Measurements from ENCODE around the gene MGST2.

- TF ChIP-seq CTCF (IDR thresholded peaks at IDR 0.05; ENCODE audit: poor library complexity) (no peak), EZH2phosphoT487 (IDR thresholded peaks at IDR 0.05; ENCODE audit: low read depth, severe bottlenecking, unreplicated experiment) (no peak), EZH2 (IDR thresholded peaks at IDR 0.05; ENCODE audit: borderline replicate concordance) (no peak)
These were observed 44.0 kb downstream of the MGST2 start for GRCh38 chr4:139709660-139710059.

Data from hepatocyte (in vitro differentiated cells).